ENCODE measurements around the gene IL9R.
"Not testable (repeated sequence)": the region's sequence is repeated elsewhere in the genome, so short reads cannot be mapped to it uniquely, and the experiment has no call there.

IL9R gene

DNA sequence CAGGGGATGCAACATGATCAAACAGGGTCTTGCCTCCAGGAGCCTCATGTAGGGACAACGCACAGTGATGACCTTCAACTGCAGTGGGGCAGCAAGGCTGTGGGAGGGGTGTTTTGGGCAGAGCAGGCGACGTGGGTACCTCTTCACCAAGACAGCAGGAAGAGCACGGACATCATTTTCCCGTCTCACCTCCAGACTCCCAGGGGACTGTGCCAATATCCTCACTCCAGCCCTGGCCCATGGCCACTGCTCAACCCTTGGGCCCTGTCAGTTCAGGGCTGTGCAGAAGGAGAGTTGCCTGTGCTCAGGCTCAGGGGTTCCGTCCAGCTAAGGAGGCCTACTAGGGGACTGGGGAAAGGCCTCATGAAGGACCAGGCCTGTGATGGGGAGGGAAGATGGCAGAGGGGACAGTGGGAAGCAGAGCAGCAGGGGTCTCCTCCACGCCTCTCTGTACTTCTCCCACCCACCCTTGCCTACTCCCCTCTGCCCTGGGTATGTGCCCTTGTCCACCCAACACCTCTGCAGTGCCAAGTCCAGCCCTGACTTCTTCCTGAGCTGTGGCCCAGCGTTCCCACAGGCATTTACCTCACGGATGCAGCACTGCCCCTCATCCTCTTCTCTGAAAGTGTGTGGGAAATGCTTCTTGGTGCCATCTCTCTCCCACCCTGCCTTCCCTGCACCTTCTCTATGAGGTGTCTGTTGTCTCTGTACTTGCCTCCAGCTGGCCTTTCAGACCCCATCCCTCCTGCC, 1.4 kb downstream of the IL9R start:
- no peak for DNase-seq (ENCODE audit: low spot score)

DNA sequence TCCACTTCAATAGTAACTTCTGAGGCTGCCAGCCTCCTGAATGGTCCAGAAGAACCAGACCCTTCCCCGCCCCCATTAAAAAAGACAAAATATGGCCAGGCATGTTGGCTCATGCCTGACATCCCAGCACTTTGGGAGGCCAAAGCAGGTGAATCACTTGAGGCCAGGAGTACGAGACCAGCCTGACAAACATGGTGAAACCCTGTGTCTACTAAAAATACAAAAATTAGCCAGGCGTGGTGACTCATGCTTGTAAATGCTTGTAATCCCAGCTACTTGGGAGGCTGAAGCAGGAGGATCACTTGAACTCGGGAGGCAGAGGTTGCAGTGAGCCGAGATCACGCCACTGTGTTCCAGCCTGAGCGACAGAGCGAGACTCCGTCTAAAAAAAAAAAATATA, 2.3 kb downstream of the IL9R start:
- not testable (repeated sequence) for DNase-seq (ENCODE audit: low spot score)

DNA sequence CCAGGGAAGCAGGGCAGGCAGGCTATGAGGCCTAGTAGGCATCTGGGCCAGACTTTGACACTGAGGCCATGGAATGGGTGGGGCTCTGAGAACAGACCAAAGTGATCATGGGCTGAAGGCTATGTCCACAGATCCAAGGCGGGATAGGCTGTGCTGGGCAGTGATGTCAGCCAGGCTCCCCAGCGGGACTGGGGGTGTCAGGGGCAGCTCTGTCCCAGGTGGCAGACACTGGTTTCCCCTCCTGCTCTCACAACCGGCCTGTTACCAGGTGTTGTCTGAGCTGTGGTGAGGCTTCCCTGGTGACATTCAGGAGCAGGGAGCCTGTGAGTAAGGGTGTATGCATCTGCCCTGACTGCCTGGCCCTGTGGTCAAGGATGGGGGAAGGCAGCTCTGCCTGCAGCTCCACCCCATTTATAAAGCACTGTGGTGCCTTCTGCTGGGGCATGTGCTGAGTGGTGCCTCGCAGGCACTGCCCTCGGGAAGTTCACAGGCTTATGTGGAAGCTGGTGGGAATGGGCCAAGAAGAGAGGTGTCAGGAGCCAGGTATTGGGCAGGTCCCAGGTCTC, 2.9 kb downstream of the IL9R start:
- DNase-seq (ENCODE audit: low spot score) = no peak

DNA sequence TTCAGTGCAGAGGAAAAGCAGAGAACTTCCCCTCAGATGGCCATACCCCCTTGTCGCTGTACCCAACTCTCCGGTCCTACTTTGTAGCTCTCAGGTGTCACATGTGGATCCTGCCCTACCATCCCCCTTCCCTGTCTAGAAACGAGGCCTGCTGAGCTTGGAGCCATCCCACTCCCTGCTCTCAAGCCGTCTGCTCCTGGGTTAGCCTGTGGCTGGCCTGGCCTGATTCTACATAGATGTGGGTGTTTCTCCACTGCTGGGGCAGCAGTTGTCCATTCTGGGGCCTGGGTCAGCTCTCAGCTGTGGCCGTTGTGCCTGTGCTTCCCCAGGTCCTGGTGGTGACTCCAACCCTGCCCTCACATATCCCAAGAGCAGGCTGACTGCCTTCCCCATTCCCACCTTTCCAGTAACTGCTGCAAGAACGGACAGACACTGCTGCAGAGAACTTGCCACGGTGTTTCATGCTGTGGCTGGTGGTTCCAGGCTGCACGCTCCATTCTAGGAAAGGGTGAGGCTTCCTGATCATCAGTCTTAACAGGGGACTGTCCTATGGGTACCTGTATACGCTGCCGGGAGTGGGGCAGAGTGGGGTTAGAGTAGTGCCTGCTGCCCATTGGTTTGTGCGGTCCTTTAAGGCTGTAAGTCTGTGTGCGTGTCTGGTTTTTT, 3.6 kb downstream of the IL9R start:
- no peak for DNase-seq (ENCODE audit: low spot score)

DNA sequence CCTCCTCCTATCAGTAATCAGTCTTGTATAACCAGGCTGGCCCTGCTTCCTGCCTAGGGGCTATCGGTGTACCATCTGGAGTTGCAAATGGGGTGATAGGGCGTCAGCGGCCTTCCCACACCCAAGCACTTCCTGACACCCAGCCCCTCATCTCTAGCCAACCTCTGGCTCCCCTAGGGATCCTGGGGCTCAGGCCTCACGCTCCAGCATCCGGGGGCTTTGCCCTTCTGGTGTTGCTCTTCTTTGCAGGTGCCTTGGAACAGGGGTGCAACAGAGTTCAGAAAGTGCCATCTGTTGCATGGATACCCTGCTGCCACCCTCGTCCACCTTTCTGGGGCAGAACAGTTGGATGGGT, 4.1 kb downstream of the IL9R start:
- DNase-seq (ENCODE audit: low spot score) = no peak

DNA sequence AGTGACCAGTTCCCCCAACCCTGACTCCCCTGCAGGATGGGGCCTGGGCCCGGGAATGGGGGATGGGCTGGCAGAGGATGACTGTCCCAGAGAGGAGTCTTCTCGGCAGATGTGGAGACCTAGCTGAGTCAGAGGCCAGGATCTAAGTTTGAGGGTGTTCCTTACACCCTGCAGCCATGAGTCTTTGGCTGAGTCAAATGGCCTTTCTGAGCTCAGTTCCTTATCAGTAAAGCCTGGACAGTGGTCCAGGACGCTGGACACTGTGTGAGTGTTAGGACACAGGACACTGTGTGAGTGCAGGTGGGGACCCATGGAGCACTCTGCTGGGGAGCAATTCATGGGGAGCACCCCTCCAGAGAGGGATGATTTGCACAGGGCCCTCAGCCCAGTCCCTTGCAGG, 5.0 kb downstream of the IL9R start:
- no peak for DNase-seq (ENCODE audit: low spot score)

DNA sequence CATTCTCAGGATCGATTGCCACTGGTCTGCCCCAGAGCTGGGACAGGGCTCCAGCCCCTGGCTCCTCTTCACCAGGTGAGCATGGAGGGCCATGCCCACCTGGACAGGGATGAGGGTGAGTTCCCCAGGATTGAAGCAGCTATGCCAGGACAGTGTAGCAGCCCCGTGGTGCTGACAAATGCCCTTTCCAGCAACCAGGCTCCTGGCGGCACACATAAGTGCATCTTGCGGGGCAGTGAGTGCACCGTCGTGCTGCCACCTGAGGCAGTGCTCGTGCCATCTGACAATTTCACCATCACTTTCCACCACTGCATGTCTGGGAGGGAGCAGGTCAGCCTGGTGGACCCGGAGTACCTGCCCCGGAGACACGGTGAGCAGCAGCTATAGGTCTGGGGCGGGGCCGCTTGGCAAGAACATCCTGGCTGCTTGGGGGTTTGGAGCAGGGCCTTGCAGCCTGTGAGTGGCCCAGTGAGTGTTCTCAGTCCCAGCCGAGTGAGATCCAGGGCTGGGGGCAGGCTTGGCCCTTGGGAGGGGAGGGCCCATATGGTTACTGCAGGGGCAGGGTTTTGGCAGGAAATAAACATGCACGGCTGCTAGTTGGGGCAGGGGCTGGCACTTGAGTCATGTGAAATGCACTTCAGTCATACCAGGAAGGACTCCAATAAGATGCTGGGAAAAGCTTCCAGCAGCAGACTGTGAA, 6.1 kb downstream of the IL9R start:
- DNase-seq (ENCODE audit: low spot score) = no peak

DNA sequence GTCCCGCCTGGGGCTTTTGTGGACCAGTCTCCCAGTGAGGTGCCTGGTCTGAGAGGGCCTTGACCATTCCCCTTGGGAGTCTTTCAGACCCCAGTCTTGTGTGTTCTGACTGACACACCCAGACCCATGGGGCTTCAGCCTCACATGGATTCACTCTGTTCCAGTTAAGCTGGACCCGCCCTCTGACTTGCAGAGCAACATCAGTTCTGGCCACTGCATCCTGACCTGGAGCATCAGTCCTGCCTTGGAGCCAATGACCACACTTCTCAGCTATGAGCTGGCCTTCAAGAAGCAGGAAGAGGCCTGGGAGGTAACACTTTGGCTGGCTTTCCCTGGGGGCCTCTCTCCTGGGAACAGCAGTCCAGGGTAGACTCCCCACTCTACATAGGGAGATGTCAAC, 6.8 kb downstream of the IL9R start:
- no peak for DNase-seq (ENCODE audit: low spot score)

DNA sequence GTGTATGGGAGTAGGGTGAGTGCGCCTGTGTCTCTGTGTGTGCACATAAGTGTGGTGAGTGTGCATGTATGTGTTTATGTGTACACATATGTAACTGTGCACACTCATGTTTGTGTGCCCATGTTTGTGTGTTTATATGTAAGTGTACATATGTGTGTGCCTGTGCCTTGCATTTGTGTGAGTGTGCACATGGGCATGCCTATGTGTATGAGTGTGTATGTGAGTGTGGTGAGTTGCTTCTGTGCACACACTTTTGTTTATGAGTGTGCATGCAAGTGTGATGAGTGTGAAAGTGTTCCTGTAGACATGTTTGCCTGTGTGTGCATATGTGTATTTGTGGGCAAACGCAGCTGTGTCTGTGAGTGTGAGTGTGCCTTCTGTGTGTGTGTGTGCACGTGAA, 7.2 kb downstream of the IL9R start:
- DNase-seq (ENCODE audit: low spot score) = no peak

DNA sequence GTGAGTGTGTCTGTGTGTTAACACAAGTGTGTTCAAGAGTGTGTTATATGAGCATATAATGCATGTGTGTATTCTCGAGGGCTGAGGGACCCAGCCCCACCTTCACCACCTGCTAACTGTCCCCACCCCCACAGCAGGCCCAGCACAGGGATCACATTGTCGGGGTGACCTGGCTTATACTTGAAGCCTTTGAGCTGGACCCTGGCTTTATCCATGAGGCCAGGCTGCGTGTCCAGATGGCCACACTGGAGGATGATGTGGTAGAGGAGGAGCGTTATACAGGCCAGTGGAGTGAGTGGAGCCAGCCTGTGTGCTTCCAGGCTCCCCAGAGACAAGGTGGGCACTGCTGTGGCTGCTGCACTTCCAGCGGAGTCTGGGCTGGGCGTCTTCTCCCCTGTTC, 7.6 kb downstream of the IL9R start:
- DNase-seq (ENCODE audit: low spot score) = no peak

DNA sequence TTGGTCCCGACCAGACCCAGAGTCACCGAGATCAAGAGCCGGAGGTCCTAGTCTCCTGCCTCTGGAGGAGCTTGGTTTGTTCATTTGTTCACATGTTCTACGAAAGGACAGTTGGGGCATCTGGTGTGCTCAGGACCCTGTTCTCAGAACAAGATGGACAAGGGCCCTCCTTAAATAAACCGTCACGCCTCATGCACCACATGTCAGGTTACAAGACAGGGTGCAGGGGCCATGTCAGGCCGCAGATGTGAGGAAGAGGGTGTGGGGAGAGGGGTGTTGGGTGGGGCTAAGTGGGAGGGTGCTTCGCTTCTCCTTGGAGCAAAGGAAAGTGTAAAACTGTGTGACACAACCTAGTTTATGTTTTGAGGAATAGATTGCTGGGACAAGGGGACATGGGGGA, 9.0 kb downstream of the IL9R start:
- not testable (repeated sequence) for DNase-seq (ENCODE audit: low spot score)

DNA sequence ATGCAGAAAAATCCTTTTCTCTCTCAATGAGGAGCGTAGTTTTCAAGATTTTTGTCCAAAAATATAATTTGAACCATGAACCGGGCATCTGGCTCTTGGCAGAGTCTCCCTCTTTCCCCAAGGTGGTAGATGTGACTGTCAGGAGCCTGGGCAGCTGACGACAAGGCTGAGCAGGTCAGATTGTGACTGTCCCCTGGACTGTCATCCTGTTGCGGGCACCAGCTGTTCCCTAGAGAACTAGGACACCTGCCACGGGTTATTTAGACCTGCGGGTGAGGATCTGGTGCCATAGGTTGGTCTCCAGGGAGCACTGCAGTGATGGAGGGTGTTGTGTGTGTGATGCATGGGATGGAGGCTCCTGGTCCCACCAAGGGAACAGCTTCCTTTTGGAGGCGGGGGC, 10.9 kb downstream of the IL9R start:
- not testable (repeated sequence) for DNase-seq (ENCODE audit: low spot score)

DNA sequence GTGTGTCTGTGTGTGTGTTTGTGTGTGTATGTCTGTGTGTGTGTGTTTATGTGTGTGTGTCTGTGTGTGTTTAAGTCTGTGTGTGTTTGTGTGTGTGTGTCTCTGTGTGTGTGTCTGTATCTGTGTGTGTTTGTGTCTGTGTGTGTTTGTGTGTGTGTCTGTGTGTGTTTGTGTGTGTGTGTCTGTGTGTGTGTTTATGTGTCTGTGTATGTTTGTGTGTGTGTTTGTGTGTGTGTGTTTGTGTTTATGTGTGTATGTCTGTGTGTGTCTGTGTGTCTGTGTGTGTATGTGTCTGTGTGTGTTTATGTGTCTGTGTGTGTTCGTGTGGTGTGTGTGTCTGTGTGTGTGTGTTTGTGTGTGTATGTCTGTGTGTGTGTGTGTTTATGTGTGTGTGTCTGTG, 11.4 kb downstream of the IL9R start:
- DNase-seq (ENCODE audit: low spot score) = no peak

DNA sequence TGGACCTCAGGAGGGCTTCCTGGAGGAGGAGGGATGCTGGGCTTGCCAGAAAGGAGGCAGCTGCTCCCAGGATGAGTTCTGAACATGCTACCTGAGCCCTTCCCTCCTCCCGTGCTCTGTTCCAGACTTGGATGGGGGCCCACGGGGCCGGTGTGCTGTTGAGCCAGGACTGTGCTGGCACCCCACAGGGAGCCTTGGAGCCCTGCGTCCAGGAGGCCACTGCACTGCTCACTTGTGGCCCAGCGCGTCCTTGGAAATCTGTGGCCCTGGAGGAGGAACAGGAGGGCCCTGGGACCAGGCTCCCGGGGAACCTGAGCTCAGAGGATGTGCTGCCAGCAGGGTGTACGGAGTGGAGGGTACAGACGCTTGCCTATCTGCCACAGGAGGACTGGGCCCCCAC, 12.2 kb downstream of the IL9R start:
- not testable (repeated sequence) for DNase-seq (ENCODE audit: low spot score)

DNA sequence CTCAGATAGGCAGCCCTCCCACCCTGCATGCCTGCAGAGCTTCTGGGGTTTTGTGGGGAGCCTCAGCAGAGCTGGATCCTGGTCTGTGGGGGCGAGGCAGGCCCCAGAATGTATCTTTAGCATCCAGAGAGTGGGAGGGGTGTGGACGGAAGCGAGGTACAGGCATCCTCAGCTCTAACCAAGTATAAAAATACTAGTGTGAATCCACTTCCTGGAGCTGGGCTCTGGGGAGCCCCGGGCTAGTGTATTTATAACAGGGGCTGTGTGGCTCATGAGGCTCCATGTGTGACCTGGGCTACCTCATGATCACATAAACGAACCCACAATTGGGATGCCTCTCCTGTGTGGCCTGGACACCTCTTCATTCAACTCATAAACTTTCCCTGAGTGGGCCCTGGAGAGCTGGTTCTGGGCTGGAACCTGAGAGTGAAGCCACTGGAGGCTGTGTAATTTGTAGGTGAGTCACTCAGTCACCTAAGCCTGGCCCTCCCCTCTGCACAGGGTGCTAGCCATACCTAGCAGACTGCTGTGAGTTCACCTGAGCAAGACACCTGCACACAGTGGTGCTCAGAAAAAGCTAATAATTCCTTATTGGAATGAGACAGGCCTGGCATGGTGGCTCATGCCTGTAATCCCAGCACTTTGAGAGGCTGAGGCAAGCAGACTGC, 15.9 kb downstream of the IL9R start:
- DNase-seq (ENCODE audit: low spot score) = not testable (repeated sequence)

DNA sequence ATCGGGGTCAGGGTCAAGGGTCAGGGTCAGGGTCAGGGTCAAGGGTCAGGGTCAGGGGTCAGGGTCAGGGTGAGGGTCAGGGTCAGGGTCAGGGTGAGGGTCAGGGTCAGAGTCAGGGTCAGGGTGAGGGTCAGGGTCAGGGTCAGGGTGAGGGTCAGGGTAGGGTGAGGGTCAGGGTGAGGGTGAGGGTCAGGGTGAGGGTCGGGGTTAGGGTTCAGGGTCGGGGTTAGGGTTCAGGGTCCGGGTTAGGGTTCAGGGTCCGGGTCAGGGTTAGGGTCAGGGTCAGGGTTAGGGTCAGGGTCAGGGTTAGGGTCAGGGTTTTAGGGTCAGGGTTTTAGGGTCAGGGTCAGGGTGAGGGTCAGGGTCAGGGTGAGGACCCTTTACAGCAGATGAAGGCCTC, 22.4 kb downstream of the IL9R start:
- not testable (repeated sequence) for DNase-seq (ENCODE audit: low spot score)

DNA sequence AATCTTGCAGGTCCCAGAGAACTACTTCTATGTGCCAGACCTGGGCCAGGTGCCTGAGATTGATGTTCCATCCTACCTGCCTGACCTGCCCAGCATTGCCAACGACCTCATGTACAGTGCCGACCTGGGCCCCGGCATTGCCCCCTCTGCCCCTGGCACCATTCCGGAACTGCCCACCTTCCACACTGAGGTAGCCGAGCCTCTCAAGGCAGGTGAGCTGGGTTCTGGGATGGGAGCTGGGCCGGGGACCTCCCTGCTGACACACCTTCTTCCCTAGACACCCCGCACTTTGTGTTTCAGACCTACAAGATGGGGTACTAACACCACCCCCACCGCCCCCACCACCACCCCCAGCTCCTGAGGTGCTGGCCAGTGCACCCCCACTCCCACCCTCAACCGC, 25.5 kb downstream of the IL9R start:
- not testable (repeated sequence) for DNase-seq (ENCODE audit: low spot score)

DNA sequence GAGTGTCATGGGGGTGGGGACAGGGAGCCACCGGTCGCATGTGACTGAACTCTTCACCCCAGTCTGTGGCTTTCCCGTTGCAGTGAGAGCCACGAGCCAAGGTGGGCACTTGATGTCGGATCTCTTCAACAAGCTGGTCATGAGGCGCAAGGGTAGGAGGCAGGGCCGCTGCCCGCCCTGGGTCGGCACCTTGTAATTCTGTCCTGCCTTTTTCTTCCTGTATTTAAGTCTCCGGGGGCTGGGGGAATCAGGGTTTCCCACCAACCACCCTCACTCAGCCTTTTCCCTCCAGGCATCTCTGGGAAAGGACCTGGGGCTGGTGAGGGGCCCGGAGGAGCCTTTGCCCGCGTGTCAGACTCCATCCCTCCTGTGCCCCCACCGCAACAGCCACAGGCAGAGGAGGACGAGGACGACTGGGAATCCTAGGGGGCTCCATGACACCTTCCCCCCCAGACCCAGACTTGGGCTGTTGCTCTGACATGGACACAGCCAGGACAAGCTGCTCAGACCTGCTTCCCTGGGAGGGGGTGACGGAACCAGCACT, 27.5 kb downstream of the IL9R start:
- not testable (repeated sequence) for DNase-seq (ENCODE audit: low spot score)

DNA sequence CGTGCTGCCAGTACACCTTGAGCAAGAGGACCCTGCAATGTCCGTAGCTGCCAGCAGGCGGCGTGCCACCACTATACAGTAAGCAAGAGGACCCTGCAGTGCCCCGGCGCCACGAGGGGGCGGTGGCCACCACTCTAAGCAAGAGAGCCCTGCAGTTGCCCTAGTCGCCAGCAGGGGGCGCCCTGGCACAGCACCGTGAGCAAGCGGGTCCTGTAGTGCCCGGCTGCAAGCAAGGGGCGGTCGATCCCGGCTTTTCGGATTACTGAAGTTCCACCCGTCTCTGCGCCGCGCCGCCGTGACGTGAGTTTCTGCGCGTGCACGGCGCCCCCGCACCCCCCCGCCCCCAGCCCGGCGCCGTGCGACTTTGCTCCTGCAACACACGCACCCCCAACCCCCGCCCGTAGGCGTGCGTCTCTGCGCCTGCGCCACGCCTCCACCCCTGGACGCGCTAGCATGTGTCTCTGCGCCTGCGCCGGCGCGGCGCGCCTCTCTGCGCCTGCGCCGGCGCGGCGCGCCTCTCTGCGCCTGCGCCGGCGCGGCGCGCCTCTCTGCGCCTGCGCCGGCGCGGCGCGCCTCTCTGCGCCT, 31.2 kb downstream of the IL9R start:
- DNase-seq (ENCODE audit: low spot score) = not testable (repeated sequence)

DNA sequence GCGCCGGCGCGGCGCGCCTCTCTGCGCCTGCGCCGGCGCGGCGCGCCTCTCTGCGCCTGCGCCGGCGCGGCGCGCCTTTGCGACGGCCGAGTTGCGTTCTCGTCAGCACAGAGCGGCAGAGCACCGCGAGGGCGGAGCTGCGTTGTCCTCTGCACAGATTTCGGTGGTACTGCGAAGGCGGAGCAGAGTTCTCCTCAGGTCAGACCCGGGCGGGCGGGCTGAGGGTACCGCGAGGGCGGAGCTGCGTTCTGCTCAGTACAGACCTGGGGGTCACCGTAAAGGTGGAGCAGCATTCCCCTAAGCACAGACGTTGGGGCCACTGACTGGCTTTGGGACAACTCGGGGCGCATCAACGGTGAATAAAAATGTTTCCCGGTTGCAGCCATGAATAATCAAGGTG, 31.8 kb downstream of the IL9R start:
- not testable (repeated sequence) for DNase-seq (ENCODE audit: low spot score)

DNA sequence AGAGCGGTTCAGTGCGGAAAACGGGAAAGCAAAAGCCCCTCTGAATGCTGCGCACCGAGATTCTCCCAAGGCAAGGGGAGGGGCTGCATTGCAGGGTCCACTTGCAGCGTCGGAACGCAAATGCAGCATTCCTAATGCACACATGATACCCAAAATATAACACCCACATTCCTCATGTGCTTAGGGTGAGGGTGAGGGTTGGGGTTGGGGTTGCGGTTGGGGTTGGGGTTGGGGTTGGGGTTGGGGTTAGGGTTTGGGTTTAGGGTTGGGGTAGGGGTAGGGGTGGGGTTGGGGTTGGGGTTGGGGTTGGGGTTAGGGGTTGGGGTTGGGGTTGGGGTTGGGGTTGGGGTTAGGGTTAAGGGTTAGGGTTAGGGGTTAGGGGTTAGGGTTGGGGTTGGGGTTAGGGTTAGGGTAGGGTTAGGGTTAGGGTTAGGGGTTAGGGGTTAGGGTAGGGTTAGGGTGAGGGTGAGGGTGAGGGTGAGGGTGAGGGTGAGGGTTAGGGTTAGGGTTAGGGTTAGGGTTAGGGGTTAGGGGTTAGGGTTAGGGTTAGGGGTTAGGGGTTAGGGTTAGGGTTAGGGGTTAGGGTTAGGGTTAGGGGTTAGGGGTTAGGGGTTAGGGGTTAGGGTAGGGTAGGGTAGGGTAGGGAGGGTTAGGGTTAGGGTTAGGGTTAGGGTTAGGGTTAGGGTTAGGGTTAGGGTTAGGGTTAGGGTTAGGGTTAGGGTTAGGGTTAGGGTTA, 32.4 kb downstream of the IL9R start:
- not testable (repeated sequence) for DNase-seq (ENCODE audit: low spot score)
